Stimulated activated CD4-positive, alpha-beta T cell treated with anti-CD3 and anti-CD28 coated beads, TNF-alpha, amount 100 ng/mL, for 1 hour (primary cell): ENCODE data around the gene SSMEM1.
"Not testable (repeated sequence)": the region's sequence is repeated elsewhere in the genome, so short reads cannot be mapped to it uniquely, and the experiment has no call there.

Experiments
- DNase-seq, 3 donors: peaks; one replicate each; pipeline ENCODE4 v3.0.0-alpha.2; 2020; ENCODE audit warnings: low read depth in 3 of 3, low spot score in 1 of 3

Gene SSMEM1

GRCh38 chr7:130210181-130210935 is 2.7 kb downstream of the SSMEM1 start:
- DNase-seq = no peak

GRCh38 chr7:130213828-130214227 is 6.2 kb downstream of the SSMEM1 start:
- no peak for DNase-seq

DNA sequence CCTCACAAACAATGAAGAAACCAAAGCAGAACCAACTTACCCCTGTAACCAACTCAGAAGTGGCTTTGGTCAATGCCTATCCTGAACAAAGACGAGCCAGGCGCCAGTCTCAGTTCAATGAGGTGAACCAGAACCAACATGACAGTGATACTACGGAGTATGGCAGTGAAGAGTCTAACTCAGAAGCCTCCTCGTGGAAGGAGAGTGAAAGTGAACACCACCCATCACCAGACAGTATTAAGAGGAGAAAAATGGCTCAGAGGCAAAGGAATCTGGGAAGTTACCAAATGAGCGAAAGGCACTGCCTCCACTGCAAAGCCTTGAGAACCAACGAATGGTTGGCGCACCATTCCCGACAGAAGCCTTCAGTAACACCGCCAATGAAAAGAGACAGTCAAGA is 8.4 kb downstream of the SSMEM1 start:
- DNase-seq = no peak

DNA sequence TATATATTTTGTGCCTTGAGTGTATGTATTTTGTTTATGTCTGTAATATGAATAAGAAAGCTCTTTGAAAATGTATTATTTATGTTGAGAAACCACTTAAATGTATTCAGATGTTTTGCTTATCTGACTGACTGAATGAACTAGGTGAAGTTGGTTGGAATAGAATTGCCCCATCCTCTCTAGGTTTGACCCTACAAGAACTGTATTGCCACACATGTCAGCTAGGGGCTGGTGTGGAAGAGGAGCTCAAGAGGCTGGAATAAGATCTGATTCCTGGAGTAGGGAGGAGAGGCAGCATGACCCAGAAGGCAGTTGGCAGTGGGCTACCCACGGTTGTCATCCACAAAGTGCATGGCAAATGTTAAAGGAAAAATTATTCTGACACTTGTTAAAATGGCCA is 9.1 kb downstream of the SSMEM1 start:
- DNase-seq = no peak

DNA sequence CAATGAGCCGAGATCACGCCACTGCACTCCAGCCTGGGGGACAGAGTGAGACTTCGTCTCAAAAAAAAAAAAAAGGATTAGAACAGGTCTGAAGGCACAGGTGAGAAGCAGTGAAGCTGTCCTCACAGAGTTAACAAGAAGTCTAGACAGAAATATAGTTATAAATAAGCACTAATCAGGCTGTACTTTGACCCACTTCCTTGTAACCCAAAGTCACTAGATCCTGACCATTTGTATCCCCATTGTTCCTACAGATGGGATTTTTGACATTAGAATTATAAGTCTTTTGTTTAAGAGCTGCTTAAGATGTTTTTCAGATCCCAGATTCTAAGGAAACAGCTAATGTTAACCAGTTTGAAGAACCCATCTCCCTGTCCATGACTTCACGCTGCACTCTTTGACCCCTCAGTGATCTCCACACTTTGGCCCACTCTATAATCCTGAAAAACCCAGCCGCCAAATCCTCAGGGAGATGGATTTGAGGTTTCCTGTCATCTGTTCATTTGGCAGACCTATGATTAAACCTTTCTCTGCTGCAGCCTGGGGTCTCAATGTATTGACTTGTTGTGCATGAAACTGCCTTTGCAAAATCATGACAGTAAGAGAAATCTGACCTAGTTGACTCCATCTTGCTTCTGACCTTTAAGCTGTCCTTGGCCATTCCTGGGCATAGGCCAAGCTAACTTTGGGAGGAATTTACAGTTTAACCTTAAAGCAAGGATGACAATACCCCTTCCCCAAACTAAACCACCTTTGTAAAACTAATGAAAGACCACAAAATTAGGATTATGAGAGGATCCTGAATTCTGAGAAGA is 11.4 kb downstream of the SSMEM1 start:
- DNase-seq = no peak

- DNase-seq = no peak
Observed at GRCh38 chr7:130219871-130220270, 12.2 kb downstream of the SSMEM1 start.

GRCh38 chr7:130221746-130222145 is 14.1 kb downstream of the SSMEM1 start:
- no peak for DNase-seq

GRCh38 chr7:130223646-130224045 is 16.0 kb downstream of the SSMEM1 start:
- DNase-seq = no peak

DNA sequence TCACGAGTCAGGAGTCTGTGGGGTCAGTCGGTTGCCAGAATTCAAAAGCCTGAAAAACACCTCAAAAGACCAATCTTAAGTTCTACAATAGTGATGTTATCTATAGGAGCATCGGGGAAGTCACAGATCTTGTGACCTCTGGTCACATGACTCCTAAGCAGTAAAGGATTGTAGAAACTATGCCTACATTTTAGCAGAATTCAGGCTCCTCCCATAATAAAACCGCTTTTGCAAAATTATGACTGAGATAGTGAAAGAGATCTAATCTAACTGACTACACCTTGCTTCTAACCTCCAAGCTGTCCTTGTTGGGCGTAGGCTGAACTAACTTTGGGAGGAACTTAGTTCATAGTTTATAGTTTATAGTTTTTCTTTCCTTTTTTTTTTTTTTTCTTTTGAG is 16.6 kb downstream of the SSMEM1 start:
- DNase-seq = no peak

DNA sequence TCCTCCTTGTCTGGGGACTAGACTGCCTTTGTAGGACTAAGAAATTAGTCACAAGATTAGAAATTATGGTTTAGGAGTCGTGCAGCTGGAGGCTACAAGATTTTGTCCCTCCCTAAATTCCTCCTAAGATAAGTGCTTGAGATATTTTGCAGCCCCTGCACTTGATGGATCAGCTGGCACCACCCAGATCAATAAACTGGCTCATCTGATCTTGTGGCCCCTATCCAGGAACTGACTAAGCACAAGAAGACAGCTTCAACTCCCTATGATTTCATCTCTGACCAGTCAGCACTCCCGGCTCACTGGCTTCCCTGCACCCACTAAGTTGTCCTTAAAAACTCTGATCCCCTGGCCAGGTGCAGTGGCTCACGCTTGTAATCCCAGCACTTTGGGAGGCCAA is 17.3 kb downstream of the SSMEM1 start:
- DNase-seq = not testable (repeated sequence)

DNA sequence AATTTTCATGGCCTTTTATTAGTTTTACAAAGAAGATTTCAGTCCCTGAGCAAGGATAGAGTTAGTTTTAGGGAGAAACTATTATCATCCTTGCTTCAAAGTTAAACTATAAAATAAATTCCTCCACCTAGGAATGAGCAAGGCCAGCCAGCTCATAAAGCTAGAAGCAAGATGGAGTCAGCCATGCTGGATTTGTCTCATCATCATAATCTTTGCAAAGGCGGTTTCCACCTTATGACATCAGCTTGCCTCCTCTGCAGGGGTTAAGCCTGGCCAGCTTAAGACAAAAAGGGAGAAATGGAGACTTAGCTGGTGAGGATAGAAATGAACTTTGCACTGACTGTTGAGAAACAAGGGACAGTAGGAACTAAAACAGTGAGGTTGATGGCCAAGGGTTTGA is 18.7 kb downstream of the SSMEM1 start:
- DNase-seq = no peak

DNA sequence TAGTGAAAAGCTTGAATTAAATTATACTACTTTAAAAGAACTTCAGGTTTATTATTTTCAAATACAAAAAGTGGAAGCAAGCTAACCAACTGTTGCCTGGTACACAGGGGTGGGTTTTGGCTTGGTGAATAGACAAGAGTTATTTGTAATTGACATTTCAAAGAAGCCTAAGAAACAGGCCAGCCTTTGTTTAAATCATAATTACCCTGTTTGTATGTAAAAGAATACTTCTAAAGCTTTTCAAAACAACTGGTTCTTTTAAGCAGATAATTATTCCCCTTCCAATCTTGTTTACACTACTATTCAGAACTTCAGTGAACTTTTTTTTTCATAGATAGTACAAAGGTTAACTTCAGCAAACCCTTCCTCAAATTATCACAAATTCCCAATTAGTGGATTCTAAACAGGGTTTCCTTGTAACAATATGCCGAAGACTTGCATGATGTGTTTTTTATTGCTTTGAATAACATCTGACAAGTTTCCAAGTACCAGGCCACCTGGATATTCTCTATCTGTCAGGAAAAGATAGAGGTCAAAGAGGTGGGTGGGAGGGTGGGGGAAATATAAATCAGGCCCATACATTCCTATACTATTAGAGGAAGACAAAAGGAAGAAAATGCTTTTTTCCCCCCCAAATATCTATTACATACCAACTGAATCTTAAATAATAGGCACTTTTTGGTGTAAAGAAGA is 20.4 kb downstream of the SSMEM1 start:
- no peak for DNase-seq

GRCh38 chr7:130228840-130229502 is 21.3 kb downstream of the SSMEM1 start:
- no peak for DNase-seq

DNA sequence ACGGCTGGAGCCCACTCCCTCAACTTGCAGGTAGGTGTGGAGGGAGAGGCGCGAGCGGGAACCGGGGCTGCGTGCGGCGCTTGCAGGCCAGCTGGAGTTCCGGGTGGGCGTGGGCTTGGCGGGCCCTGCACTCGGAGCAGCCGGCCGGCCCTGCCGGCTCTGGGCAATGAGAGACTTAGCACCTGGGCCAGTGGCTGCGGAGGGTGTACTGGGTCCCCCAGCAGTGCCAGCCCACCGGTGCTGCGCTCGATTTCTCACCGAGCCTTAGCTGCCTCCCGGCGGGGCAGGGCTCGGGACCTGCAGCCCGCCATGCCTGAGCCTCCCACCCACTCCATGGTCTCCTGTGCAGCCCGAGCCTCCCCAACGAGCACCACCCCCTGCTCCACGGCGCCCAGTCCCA is 22.3 kb downstream of the SSMEM1 start:
- DNase-seq = not testable (repeated sequence)

DNA sequence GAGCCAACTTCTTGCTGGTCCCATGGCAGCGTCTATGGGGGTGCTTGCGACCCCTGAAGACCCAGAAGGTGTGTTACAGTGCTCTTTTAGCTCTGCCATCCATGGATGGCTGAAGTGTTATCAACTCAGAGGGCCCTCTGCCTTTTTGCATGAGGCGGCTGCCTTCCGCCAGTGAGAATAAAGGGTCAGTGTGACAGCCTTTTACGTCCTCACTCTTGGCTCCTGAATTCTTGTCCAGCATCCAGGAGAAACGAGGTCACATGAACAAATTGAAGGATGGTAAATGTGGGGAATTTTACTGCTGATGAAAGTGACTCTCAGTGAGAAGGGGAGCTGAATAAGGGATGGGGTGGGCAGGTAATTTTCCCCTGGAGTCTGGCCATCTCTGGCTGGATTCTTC is 24.1 kb downstream of the SSMEM1 start:
- DNase-seq = no peak

DNA sequence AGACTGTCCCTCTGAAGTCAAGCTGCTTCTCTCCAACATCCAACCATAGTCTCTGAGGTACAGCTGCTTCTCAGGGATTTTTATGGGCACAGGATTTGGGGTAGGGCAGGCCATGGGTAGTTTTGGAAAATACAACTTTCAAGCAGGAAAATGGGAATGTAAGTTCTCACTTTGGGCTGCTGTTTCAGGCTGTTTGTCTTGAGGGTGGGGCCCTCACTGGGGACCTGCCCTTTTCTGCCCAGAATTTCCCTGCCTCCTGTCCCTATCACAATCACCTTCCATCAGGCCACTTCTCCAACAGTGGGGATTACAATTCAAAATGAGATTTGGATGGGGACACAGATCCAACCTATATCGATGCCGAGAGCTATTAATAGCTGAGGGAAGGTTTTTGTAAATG is 24.5 kb downstream of the SSMEM1 start:
- DNase-seq = no peak

- no peak for DNase-seq
Observed at GRCh38 chr7:130234078-130234477, 26.4 kb downstream of the SSMEM1 start.

DNA sequence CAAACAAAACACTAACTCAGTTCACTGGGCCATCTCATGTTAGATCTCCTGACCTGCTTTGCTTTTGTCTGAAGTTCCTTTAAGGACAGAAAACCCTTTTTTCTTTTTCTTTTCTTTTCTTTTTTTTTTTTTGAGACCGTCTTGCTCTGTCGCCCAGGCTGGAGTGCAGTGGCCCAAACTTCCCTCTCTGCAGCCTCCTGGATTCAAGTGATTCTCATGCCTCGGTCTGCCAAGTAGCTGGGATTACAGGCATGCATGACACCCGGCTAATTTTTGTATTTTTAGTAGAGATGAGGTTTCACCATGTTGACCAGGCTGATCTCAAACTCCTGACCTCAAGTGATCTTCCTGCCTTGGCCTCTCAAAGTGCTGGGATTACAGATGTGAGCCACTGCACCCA is 28.7 kb downstream of the SSMEM1 start:
- DNase-seq = not testable (repeated sequence)

GRCh38 chr7:130240240-130240639 is 32.6 kb downstream of the SSMEM1 start:
- DNase-seq = no peak

GRCh38 chr7:130242198-130243014 is 34.7 kb downstream of the SSMEM1 start:
- peak in 2 of 3 donors; percentile 16 to 54 for DNase-seq

GRCh38 chr7:130243486-130243885 is 35.8 kb downstream of the SSMEM1 start:
- not testable (repeated sequence) for DNase-seq
